Bronchial epithelial cell (primary cell): Measurements from ENCODE around the gene GANAB. TPM values are rescaled to one million over a fixed set of nuclear protein-coding genes. Genes with fewer than 3 reads are reported as not detected.
A peak's percentile ranks its signal among the peaks of the same experiment; 100 is the strongest.
"Not testable (repeated sequence)": the region's sequence is repeated elsewhere in the genome, so short reads cannot be mapped to it uniquely, and the experiment has no call there.

ENCODE experiments used
- DNase-seq: peaks from one replicate; pipeline ENCODE4 v3.0.0-alpha.2; 2010; ENCODE audit warnings: low read depth
- FAIRE-seq: peaks from 2 replicates; lab custom pipeline; 2011; peaks lifted over from hg19 to GRCh38; lab: Jason Lieb, UNC
- H3K27me3 ChIP-seq: 2 replicates; pipeline ENCODE4 v1.5.1; 2011; ENCODE audit warnings: low read length; ENCODE audit not compliant: control insufficient read depth, insufficient read depth
- H3K36me3 ChIP-seq: 2 replicates; pipeline ENCODE4 v1.5.1; 2011; ENCODE audit warnings: low read length; ENCODE audit not compliant: control insufficient read depth, insufficient read depth
- H3K4me3 ChIP-seq: 2 replicates; pipeline ENCODE4 v1.5.1; 2011; ENCODE audit warnings: mild to moderate bottlenecking, low read depth, low read length, control low read depth
- total RNA-seq: library from RNA; depleted of rRNA; stranded (reverse); fragments of >200 nt; gene quantifications from 2 replicates; pipeline ENCODE4 v1.2.1, GENCODE V29; 2014
- TF ChIP-seq, protein P1 (sequence below): IDR thresholded peaks from 2 replicates; pipeline ENCODE4 v1.5.1; 2011; ENCODE audit warnings: mild to moderate bottlenecking, moderate library complexity, low read length, control low read depth, inconsistent platforms; ENCODE audit not compliant: insufficient read depth, severe bottlenecking

Gene GANAB
- total RNA-seq, 1 donor from 2014 or later: 138 TPM

DNA sequence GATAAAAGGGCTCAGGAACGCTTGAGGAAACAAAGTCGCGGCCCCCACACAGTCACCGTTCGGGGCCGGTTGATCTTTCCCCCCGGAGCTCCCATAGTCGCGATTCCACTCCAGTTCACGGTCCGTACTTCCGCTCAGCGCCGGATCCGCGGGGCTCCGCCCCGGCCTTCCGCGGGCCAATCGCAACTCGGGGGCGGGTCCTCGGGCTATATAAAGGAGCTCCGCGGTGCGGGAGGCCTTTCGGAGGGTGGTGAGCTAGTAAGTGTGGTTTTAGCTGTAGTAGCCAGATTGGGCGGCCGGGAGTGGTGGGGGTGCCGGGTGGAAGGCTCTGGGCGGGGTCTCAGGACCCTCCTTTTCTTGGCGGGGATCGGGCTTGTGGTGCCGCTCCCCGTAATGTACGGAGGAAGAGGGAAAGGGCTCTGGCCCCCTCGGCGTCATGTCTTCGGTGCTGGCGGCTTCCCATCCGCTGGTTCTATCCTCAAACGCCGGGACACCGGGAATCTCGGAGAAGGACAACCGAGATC, 18.7 kb upstream of the GANAB start, which contains the start of the genes C11orf98 and CSKMT:
TSS of gene C11orf98 (minus strand) at position 136 of the 524 bp plus-strand sequence. CDS start at position 95, 41 bp downstream.
TSS of gene CSKMT (plus strand) at position 238 of the 524 bp plus-strand sequence. CDS start 568 bp downstream, outside the sequence.
- H3K36me3 ChIP-seq: peaks cover 12% of the 10 kb centered on the region
- FAIRE-seq (no peak), DNase-seq (peak; percentile 74)
- peak within 1 kb of the TSS; percentile 80 for H3K4me3 ChIP-seq
- no peaks in the 10 kb centered on the region for H3K27me3 ChIP-seq
- TF ChIP-seq, protein P1, sequence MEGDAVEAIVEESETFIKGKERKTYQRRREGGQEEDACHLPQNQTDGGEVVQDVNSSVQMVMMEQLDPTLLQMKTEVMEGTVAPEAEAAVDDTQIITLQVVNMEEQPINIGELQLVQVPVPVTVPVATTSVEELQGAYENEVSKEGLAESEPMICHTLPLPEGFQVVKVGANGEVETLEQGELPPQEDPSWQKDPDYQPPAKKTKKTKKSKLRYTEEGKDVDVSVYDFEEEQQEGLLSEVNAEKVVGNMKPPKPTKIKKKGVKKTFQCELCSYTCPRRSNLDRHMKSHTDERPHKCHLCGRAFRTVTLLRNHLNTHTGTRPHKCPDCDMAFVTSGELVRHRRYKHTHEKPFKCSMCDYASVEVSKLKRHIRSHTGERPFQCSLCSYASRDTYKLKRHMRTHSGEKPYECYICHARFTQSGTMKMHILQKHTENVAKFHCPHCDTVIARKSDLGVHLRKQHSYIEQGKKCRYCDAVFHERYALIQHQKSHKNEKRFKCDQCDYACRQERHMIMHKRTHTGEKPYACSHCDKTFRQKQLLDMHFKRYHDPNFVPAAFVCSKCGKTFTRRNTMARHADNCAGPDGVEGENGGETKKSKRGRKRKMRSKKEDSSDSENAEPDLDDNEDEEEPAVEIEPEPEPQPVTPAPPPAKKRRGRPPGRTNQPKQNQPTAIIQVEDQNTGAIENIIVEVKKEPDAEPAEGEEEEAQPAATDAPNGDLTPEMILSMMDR: no peak

DNA sequence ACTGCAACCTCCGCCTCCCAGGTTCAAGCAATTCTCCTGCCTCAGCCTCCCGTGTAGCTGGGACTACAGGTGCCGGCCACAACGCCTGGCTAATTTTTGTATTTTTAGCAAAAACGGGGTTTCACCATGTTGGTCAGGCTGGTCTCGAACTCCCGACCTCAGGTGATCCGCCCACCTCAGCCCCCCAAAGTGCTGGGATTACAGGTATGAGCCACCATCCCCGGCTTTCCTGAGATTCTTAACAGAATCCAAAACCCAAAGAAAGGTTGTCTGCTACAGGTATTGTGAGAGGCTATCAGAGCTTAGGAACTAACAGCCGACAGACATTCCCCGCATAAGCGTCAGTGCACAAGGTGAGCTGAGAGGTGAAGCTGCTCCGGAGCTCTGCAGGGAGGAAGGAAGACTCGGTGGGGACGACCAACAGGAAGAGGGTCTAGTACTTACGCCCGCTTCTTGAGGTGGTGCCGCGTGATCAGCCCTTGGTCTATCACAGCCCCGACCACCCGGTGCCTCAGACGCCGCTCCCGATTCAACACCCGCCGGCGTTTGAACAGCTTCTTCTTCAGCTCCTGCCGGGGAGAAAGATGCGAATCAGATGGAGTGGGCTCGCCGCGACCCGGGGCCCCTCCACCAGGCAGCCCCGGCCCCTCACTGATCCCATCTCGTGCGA, 18.1 kb upstream of the GANAB start:
- TF ChIP-seq, protein P1: no peak

DNA sequence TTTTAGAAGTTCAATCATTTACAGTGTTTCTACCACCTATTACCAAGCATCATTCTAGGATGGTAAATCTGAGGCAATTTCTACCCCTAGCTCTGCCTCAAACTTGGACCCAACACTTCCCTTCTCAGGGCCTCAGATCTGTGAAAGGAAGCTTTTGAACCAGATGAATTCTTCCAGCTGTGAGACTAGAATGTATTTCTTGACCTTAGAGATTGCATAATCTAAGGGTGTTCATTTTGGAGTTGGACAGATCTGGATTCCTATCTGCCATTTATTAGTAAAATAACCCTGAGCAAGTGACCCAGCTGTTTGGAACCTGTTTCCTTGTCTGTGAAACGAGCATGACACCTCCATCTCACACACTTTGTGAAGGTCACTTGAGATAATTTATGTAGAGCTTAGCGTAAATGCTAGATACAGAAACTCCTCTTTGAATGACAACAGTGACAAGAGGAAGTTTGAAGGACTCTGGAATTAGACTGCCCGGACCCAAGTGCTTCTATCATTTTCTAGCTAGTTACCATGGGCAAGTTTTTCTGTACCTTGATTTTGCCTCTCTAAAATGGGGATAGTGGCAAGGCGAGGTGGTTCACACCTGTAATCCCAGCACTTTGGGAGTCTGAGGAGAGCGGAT, 10.5 kb upstream of the GANAB start:
- DNase-seq (no peak), FAIRE-seq (no peak)
- TF ChIP-seq, protein P1: no peak
- Histone ChIP-seq H3K4me3 (no peak overlapping the region), H3K36me3 (no peaks in the 10 kb centered on the region), H3K27me3 (no peaks in the 10 kb centered on the region)

More for the DNA sequence above, 18.1 kb upstream of the GANAB start:
- Histone ChIP-seq H3K4me3 (peak overlapping the region; percentile 80), H3K27me3 (no peaks in the 10 kb centered on the region), H3K36me3 (peaks cover 12% of the 10 kb centered on the region)
- FAIRE-seq (no peak), DNase-seq (peak; percentile 63)

DNA sequence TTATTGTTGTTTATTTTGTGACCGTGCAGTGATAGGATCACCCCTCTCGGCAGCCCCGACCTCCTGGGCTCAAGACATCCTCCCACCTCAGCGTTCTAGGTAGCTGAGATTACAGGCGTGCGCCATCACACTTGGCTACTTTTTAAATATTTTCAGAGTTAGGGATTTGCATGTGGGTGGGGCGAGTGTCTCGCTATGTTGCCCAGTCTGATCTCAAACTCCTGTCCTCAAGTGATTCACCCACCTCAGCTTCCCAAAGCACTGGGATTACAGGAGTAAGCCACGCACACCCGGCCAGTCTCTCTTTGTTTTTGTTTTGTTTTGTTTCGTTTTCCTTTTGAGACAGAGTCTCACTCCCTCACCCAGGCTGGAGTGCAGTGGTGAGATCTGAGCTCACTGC, 7.9 kb upstream of the GANAB start:
- Histone ChIP-seq H3K4me3 (no peak overlapping the region), H3K36me3 (peaks cover 4% of the 10 kb centered on the region), H3K27me3 (no peaks in the 10 kb centered on the region)
- TF ChIP-seq, protein P1: no peak
- FAIRE-seq: no peak
- no peak for DNase-seq

DNA sequence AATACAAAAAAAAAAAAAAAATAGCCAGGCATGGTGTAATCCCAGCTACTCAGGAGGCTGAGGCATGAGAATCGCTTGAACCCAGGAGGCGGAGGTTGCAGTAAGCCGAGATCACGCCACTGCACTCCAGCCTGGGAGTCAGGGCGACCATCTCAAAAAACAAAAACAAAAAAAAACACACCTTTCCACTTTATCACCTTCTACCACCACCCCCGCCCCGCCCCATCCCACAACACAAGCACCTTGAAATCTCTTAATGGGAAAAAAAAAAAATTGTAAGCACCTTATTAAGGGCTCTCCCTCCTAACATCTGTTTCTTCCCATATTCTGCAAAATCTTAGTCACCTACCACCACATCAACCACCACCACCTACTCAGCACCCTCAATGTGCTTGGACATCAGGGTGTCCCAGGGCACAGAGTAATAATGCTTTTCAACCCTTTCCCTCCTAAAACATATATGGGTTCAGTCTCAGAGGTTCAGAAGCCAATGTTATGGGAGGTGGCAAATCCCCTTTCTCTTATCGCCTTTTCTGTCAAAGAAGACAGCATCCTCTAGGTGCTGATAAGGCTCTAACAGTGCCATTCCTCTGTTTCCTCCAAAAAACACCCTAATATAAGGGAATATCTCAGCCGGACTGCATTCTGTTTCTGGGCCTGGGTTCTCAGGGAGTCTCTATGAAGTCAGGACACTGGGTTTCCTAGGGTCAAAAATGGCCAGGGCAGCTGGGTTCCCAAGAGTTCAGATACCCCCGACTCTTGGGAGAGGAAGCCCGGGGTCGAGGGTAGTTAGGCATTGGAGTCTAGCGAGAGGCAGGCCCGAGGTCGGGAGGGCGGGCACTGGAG, 6.0 kb upstream of the GANAB start:
- Histone ChIP-seq H3K4me3 (peak overlapping the region; percentile 57), H3K27me3 (no peaks in the 10 kb centered on the region), H3K36me3 (peaks cover 14% of the 10 kb centered on the region)
- TF ChIP-seq, protein P1: no peak
- FAIRE-seq: no peak
- no peak for DNase-seq

DNA sequence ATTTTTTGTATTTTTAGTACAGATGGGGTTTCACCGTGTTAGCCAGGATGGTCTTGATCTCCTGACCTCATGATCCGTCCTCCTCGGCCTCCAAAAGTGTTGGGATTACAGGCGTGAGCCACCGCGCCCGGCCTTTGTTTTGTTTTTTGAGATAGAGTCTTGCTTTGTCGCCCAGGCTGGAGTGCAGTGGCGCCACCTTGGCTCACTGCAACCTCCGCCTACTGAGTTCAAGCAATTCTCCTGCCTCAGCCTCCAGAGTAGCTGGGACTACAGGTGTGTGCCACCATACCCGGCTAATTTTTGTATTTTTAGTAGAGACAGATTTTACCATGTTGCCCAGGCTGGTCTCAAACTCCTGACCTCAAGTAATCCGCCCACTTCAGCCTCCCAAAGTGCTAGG, 3.9 kb upstream of the GANAB start:
- FAIRE-seq, H3K27me3 ChIP-seq, DNase-seq, H3K4me3 ChIP-seq: not testable (repeated sequence)
- H3K36me3 ChIP-seq: peaks cover 14% of the 10 kb centered on the region
